Brain pericyte (primary cell): ENCODE measurements around the gene CHCHD3.

Source experiments
- DNase-seq: peaks from one replicate; pipeline ENCODE4 v3.0.0-alpha.2; 2012; ENCODE audit warnings: low read depth, low spot score

The CHCHD3 gene

DNA sequence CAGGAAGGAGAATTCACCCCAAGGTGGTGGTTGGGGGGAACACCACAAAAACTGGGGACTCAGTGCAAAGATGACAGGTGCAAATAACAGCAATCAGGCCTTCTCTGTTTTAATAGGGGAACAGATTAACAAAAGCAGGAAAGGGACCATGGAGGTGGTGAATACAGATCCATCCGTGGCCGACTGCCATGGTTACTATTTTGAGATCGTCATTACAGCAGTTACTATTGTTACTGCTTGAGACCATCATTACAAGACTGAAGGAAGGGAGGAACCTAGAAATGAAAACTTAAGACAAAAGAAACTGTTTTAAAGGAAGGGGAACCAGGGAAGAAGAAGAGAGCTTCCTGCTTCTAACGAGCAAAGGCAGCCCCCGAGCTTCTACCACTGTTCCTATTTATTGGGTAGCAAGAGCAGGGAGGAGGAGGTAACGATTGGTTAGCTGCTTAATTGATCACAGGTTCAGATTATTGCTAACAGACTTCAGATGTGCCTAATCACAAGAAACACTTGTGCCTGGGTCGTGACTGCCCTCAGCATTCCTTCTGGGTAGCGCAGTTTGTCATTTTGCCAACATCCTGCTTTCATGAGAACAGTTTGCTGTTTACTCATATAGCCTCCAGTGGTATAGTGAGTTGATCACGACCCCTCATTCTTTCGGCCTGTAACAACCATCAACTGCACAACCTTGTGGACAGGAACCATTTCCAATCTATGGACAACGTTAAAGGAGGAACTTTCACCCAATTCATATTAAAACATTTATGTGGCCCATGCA lies 216.3 kb downstream of the CHCHD3 start:
- no peak for DNase-seq

DNA sequence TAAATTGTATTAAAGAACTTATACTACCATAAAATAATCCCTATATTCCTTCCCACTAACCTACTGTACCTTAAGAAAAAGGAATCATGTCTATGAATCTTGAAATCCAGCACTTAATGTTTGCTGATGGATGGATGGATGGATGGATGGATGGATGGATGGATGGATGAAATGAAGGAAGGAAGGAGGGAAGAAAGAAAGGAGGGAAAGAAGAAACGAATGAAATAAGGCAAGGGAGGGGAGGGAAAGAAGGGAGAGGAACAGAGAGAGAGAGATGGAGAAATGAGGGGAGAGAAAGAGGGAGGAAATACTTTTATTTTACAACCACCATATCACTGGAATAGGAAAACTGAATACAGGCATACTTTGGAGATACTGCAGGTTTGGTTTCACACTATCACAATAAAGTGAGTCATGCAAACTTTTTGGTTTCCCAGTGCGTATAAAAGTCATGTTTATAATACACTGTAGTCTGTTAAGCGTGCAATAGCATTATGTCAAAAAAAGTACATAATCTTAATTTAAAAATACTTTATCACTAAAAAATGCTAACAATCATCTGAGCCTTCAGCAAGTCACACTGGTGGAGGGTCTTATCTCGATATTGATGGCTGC lies 219.8 kb downstream of the CHCHD3 start:
- no peak for DNase-seq

DNA sequence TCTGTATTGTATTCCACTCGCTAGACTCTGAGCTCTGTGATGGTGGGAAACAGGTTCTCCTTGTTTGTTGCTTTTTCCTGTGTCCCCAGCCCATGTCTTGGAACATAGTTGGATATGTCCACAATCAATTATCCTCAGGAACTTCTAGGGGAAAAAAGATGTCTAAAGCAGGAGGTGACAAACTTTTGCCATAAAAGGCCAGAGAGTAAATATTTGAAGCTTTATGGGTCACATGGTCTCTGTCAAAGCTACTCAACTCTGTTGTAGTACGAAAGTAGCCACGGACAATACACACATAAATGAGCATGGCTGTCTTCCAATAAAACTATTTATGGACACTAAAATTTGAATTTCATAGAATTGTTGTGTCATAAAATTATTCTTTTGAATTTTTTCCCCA lies 220.5 kb downstream of the CHCHD3 start:
- no peak for DNase-seq

DNA sequence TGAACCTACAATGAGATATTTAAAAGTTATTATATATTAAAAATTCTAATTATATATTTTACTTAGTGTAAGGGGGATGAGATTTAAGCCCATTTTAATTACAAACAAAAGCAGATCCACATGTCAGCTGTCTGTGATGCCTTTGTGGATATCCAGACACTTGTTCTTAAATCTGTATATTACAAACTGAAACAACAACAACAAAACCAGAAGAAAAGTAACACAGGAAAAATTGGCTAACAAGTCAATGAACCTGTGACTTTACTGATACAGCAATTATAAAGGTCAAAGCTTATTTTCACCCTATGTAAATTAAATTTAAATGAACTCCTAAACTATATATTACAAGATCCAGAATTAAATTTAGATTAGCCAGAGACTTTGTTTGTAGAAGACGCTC lies 222.7 kb downstream of the CHCHD3 start:
- DNase-seq = no peak

DNA sequence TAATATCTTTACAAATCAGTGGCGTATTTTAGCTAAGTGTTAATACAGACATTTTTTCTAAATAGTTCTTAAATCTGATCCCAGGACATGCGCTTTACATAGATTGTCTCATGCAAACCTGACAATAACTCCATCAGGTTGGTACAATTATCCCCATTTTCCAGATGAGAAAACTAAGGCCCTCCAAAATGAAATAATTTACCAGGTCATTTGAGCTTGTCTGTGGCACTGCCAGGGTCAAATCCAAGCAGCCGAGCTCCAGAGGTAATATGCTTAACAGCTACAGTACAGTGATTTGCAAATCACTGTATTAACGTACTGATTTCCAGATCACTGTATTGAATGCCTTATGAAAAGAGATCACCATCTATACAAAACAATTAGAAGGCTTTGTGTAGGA lies 223.1 kb downstream of the CHCHD3 start:
- DNase-seq = no peak

DNA sequence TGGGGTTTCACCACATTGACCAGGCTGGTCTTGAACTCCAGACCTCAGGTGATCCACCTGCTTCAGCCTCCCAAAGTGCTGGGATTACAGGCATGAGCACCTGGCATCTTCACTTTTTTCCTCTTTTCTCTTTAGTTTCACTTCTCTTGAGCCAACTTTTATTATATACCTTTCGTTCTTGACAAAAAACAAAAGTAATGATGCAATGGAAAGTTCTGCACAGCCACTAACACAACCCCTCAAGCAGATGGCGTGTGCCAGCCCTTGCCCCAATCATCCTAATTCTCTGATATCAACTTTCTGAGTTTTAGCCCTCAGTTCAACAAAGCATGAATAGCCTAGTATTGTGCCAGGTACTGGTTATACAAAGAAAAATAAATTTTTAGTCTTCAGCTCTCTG lies 223.6 kb downstream of the CHCHD3 start:
- no peak for DNase-seq

DNA sequence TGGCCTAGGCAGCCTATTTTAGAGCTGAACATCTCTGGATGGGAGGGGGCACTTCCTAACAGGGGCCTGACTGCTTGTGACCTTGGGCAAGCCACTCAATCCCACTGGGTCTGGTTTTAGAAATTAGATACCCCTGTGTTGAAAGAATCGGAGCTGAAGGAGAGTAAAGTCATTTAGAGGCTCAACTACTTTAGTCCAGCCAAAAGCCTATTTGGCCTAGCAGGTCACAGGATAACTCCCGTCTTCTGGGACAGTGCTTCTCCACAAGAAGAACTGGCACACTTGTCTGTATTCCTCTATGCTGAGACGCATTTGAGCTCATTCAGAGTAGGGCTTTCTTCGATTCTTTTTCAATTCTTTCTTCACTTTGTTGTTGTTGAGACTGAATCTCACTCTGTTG lies 224.2 kb downstream of the CHCHD3 start:
- no peak for DNase-seq

DNA sequence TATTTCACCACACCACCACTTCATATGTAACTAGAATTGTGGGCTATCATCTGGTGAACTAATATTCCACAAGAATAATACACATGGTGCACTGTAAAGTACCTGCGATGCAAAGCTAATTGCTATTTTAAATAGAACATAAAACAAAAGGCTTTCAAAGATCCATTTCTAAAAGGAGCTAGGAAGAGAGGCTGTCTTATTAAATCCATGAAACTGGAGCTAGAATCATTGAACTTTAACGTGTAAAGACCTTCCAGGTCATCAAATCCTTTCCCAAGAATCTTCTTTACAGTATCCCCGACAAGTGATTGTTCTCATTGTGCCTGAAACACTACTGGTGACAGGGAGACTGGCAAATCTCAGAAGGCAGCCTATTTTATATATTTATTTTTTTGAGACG lies 224.9 kb downstream of the CHCHD3 start:
- no peak for DNase-seq

DNA sequence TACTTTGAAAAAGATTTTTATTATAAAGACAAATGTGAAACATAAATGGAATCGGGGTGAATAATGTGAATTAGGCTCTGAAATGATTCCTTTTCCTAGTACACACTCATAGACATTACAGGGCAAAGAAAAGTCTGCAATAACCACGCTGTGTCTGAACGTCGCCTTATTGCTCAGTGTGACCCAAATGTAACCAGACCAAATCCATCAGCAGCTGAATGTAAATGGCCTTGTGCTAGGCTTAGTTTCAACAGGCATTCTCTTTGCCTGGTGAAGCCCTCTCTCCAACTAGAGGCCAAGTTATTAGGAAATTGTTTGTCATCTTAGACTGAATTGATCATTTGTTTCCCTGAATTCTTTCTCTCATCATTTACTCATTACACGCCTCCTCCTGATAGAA lies 225.5 kb downstream of the CHCHD3 start:
- no peak for DNase-seq

DNA sequence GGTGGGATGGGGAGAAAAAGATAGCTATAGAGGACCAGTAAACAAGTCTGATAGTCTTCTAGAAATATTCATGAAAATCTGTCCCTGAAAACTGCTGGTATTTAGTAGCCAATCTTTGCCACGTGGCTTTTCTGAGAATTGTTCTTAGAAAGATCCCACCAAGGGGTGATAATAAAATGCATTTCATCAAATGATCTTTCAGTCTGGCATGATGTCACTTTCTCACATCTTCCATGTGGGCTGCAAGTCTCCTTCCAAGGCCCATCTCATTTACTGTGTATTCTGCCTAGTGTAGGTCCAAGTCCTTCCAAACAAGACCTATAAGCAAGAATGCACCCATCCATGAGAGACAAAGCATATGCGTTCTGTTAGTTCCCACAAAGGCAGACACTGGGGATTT lies 226.0 kb downstream of the CHCHD3 start:
- DNase-seq = no peak

DNA sequence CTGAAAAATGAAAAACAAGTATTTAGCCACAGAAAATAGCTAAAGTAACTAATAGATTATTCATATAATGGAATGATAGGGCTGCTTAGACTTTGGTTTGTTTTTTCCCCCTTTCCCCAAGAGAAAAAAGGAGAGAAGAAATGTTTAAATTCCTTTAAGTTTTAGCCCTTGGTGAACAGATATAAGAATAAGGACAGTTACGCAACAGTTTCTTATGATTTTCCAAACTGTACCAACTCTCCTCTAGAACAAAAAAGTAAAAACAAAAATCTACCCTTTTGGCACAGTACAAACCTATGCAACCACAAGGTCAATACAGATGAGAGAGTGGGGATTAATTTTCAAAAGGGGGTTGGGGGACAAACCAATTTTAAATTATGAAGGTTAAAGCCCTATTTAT lies 227.7 kb downstream of the CHCHD3 start:
- no peak for DNase-seq

DNA sequence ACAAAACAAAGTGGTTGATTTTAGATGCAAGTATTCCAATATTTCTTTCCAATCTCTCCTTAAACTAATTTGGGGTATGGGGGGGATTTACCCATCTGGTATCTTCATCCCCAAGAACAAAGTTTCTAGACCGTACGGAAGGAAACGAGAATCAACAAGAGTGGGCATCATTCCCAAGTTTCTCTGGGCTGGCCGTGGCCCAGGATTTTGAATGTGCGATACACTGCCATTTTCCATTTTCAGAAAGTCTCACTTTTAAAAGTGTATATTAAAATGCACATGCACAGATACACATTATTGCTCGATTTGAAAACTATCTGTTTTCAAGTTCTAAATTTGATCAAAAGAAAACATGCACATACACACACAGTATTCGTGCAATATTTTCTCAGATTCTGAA lies 234.5 kb downstream of the CHCHD3 start:
- DNase-seq = no peak

DNA sequence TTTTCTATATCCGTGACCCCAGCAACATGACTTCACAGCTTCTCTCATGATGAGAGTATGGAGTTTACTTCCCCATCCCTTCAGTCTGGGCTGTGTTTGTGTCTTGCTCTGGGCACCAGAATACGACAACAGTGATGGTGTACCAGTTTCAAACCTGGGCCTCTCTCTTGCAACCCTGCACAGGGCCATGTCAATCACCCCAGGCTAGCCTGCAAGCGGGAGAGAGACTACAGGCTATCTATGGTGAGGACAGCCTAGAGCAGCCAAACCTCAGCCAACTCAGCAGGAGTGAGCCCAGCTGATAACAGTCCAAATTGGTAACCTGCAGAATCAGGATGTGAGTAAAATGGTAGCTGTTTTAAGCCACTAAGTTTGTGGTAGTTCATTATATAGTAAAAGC lies 235.8 kb downstream of the CHCHD3 start:
- DNase-seq = no peak

DNA sequence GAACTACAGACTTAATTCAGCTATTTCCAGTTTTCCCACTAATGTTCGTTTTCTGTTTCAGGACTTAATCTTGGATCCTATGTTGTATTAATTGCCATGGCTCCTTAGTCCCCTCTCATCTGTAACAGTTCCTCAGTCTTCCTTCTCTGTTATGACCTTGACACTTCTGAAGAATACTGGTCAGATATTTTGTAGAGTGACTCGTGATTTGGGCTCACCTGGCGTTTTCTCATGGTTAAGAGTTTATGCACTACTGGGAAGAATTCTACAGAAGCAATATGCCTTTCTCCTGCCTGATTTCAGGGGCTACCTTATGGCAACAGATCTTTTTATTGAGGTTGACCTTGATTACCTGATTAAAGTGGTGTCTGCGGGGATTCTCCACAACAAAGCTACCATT lies 239.4 kb downstream of the CHCHD3 start:
- DNase-seq = no peak

DNA sequence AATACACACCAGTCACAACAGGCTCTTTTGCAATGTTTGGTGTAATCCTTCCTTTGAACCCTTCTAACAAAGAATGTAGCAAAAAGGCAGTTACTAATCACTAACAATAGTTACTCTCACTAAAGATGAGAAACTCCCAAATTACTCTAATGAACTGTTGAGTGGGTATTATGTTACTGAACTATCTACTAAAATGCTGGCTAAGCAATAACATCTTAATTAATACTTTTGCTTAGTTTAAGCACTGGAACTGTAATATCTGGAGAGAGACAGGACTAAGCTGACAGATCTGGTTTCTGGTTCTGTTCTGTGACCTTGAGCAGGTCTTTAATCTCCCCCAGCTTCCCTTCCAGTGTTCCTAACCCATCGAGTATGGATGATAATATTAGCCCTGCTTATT lies 241.7 kb downstream of the CHCHD3 start:
- DNase-seq = no peak

DNA sequence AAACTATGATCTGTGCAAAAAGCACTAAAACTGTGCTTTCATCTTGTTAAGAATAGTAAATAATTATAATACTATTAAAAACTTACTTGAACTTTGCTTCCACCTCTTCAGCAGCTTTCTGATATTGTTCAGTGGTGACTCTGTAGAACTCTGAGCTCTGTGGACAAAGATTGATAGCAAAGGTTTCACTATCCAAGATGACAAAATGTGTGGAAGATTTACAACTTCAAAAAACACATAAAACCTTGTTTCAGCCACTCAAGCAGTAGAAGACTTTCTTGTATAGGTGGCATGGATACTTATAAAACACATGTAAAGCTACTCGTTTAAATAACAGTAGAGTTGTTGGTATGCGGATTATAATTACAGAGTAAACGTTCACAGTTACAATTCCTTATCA lies 243.6 kb downstream of the CHCHD3 start:
- DNase-seq = no peak

DNA sequence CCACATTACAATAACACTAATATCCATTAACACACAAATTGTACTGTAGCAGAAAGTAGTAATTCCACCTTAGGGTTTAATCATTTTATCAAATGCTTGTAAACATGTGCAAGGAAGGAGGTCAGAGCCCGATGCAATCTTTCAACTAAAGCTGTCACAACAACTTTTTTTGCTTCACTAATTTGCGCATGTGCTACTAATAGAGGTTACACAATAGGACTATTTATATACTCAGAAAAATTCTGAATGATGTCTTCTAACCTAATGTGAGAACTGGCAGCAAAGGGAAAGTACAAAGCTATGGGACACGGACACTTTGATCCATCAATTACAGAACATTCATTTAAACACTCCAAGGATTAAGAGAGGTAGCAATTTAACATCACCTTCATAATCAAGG lies 244.4 kb downstream of the CHCHD3 start:
- no peak for DNase-seq

DNA sequence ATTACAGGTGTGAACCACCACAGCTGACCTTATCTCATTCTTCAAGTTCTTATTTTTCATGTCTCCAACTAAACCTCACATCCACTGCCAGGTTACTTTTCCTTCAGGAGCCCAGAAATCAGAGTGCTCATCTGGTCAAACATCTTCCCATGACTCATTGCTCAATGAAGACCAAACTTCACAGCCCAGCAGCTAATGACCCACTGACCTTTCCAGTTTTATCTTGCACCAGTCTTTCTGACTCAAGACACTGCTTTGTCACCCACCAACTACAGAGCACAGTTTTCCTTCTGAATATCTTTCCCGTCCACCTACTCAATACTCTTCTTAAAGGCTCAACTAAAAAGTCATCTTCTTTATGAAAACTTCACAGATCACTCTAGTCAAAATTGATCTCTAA lies 245.1 kb downstream of the CHCHD3 start:
- DNase-seq = no peak

DNA sequence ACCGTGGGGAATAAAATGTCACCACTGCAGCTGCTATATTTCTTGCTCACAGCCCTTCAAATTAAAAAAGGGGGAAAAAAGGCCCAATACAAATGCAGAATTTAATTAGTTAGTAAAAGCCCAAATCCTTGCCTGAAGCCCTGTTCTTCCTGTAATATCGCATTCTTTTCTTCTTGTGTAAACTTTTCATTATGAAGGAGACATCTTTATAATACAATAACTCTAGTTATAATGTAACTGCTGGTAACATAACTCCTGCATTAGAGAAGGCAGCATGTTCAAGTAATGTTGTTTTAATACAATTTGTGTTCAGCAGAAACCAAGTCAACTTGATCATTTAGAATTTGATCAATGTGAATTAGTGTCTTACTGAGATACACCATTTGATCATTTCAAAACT lies 250.9 kb downstream of the CHCHD3 start:
- no peak for DNase-seq

DNA sequence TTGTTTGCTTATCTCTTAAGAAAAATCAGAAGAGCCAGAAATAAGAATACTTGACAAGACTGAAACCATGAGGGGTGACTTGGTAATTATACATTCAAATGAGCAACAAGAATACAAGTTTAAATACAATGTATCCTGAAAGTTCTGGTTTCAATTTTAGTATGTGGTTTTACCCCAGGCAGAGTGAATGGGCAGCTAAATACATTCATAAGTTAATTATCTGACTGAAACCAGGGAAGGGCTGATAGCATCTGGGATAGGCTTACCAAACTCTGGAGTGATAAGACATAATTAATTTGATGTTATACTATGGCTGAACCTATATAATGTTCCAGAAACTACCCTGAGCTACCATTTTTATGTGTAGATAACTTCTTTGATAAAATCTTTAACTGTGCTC lies 253.4 kb downstream of the CHCHD3 start:
- no peak for DNase-seq

DNA sequence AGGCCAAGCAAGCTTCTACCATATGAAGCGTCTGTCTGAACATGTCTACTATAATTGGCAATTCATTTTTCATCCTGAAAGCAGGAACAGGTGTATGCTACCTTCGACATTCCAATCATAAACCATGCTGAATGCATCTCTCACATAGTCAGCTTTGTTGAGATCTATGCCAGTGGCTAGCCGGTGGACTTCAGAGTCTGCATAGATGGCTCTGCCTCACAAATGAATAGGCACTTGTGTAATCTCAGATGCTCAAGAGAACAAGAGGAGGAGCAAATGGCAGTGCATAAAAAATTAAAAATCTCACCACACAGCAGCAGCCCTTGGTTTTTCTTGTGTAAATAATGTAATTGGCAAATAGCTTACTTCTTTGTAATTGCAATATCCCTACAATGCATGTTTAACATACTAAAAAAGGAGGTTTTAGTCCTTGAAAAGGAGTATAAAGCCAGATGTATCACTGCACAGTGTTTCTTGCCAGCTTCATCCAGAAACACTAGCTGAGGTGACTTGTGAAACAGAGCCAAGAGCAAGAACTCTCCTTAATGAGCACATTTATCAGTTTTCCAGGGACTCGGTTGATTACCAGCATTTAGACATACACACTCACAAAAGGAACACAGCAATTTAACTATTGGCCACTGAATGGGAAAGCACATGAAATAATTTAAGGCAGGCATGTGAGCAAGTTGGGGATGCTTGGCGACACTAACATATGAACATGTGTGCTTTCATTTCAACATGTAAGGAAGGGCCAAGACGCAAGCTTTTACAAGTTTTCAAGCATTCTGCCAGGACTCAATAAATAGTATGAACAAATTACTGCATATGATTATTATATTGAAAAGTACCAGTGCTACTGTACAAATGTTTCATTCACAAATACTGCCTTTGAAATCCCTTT lies 255.7 kb downstream of the CHCHD3 start:
- DNase-seq = no peak

DNA sequence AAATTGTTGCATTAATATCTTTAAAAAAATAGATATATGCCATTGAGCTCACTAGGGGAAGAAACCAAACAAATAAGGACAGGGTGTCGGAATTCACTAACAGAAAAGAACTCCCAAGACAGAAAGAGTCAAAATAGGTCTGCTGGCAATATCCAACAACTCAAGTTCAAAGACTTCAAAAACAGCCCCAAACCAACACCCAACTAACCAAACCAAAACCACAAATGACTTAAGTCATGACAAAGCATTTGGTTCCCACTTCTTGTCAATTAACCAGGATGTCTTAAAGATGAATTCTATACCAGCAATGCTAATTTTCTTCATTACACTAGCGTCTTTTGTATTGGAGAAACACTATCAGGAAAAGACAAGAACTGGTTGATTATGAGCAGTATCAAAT lies 256.7 kb downstream of the CHCHD3 start:
- no peak for DNase-seq

DNA sequence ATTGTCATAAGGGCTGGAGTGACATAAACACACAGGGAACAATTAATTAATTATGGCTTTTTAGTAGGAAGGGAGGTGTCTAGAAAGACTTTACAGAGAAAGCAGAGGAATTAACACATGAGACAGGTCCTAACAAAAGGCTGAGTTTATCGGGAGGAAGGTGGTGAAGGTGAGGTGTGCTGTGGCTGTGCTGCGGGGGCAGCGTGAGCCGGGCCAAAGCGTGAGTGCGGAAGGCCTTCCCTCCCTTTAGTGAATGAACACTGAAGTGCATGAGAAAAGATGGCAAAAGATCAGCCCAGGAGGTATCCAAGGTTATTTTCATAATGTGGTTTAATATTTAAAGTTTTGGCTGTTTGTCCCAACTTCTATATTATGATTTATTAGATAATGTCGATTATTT lies 262.2 kb downstream of the CHCHD3 start:
- no peak for DNase-seq
